ENCODE data around the gene NEK6.

DNA sequence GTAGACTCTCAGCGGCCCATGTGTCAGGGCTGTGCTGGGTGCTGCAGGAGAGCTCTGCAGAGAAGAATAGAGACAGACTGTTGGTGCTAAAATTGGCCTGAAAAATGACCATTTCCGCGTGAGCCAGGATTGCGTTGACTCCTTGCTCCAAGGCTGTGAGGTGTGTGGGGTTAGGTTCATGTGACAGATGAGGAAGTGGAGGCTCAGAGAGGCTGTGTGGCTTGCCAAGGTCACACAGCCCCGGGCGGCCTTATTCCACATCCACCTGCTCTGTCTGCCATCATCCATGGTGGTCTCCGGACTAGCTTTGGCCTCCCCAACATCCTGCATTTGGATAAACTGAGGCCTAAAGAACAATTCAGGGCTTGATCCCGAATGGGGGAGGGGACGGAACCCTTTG is 15.2 kb downstream of the NEK6 start:
- TF ChIP-seq POLR2A (IDR thresholded peaks at IDR 0.05) = no peak
- TF ChIP-seq, protein P1, sequence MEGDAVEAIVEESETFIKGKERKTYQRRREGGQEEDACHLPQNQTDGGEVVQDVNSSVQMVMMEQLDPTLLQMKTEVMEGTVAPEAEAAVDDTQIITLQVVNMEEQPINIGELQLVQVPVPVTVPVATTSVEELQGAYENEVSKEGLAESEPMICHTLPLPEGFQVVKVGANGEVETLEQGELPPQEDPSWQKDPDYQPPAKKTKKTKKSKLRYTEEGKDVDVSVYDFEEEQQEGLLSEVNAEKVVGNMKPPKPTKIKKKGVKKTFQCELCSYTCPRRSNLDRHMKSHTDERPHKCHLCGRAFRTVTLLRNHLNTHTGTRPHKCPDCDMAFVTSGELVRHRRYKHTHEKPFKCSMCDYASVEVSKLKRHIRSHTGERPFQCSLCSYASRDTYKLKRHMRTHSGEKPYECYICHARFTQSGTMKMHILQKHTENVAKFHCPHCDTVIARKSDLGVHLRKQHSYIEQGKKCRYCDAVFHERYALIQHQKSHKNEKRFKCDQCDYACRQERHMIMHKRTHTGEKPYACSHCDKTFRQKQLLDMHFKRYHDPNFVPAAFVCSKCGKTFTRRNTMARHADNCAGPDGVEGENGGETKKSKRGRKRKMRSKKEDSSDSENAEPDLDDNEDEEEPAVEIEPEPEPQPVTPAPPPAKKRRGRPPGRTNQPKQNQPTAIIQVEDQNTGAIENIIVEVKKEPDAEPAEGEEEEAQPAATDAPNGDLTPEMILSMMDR (IDR thresholded peaks at IDR 0.05) = no peak
